Gastroesophageal sphincter (tissue), 4 donors: ENCODE results near the gene ANGEL2. TPM values are rescaled to one million over a fixed set of nuclear protein-coding genes. Genes with fewer than 3 reads are reported as not detected.
A peak's percentile ranks its signal among the peaks of the same experiment; 100 is the strongest.

Experiments used
- ATAC-seq: fragments of 150-250 bp; one replicate; pipeline ENCODE4 v1.9.1; 2016; ENCODE audit warnings: mild to moderate bottlenecking, moderate library complexity
- H3K27ac ChIP-seq, 4 donors: fragments of 200-600 bp; sonication (generic) in 3 of 4; 1 replicate in 3 of 4; 2 replicates in 1 of 4; pipeline ENCODE4 v1.5.1; 2016 to 2019
- H3K27me3 ChIP-seq: fragments of 200-600 bp; sonication (generic); one replicate; pipeline ENCODE4 v1.5.1; 2019
- H3K36me3 ChIP-seq, 2 donors: fragments of 200-600 bp; sonication (generic); one replicate each; pipeline ENCODE4 v1.5.1; 2019; ENCODE audit warnings: control low read depth in 1 of 2
- H3K4me1 ChIP-seq, 3 donors: fragments of 200-600 bp; sonication (generic); 1 replicate in 2 of 3; 2 replicates in 1 of 3; pipeline ENCODE4 v1.5.1; 2016 to 2019; ENCODE audit warnings: control low read depth in 2 of 3
- H3K4me3 ChIP-seq, 2 donors: fragments of 200-600 bp; sonication (generic); one replicate each; pipeline ENCODE4 v1.5.1; 2019; ENCODE audit warnings: mild to moderate bottlenecking in 1 of 2, moderate library complexity in 1 of 2
- H3K9me3 ChIP-seq, 3 donors: fragments of 200-600 bp; sonication (generic); one replicate each; pipeline ENCODE4 v1.5.1; 2017 to 2019; ENCODE audit warnings: control low read depth in 2 of 3
- CTCF ChIP-seq, 4 experiments: fragments of 200-600 bp in 2 of 4; fragments of 450-650 bp in 2 of 4; sonication (generic) in 1 of 4; IDR thresholded peaks; one replicate each; pipeline ENCODE4 v1.5.1; 2017 to 2019; ENCODE audit warnings: antibody characterized with exemption in 4 of 4, mild to moderate bottlenecking in 2 of 4, moderate library complexity in 2 of 4
- EP300 ChIP-seq: sonication (generic); formaldehyde crosslinking; IDR thresholded peaks from one replicate; pipeline ENCODE4 v1.6.1; 2017; ENCODE audit warnings: antibody characterized with exemption, mild to moderate bottlenecking
- POLR2A ChIP-seq, 2 donors: fragments of 450-650 bp; IDR thresholded peaks; one replicate each; pipeline ENCODE4 v1.6.1; 2017; ENCODE audit warnings: antibody characterized with exemption in 2 of 2, mild to moderate bottlenecking in 2 of 2, moderate library complexity in 1 of 2
- POLR2AphosphoS5 ChIP-seq: sonication (generic); formaldehyde crosslinking; IDR thresholded peaks from one replicate; pipeline ENCODE4 v1.6.1; 2017; ENCODE audit warnings: antibody characterized with exemption
- WGBS, 2 donors: methylation state at CpG; one replicate each; pipeline ENCODE4 v1.1.5; 2018; ENCODE audit warnings: low coverage in 1 of 2; 5-methylcytosine and 5-hydroxymethylcytosine counted together
- total RNA-seq, 4 donors: library from RNA; depleted of rRNA; stranded (reverse); fragments of >200 nt; gene quantifications; one replicate each; pipeline ENCODE4 v1.1.0, GENCODE V29; 2016

ANGEL2 gene
- total RNA-seq, result 10 to 100 TPM; 20.9 to 85.1 (median 39.0) TPM

- 0 to 1% methylated on average over 18 to 28 of the region's 66 CpGs for WGBS, 2 donors
- ATAC-seq, result peak; percentile 98
- Histone ChIP-seq H3K9me3 (no peaks in the 10 kb centered on the region), H3K4me1 (peaks cover 9 to 39% (median 14%) of the 10 kb centered on the region in 3 donors), H3K27me3 (no peaks in the 10 kb centered on the region), H3K4me3 (peak within 1 kb of the TSS; percentile 77 to 94), H3K36me3 (peaks cover 0 to 20% of the 10 kb centered on the region in 2 donors), H3K27ac (peak within 1 kb of the TSS; percentile 86 to 93 (median 90))
- TF ChIP-seq EP300, result no peak
- TF ChIP-seq POLR2AphosphoS5, result peak; percentile 25
- TF ChIP-seq POLR2A (IDR thresholded peaks at IDR 0.05), result peak; percentile 31 to 54
These were observed at the start of gene ANGEL2 for GRCh38 chr1:213015099-213016050. Gene ANGEL2, minus strand, starts transcription at chr1:213015867. Its CDS starts 196 bp downstream, at chr1:213015671.

- Histone ChIP-seq H3K4me1 (peaks cover 0 to 2% (median 0%) of the 10 kb centered on the region in 3 donors), H3K36me3 (no peaks in the 10 kb centered on the region), H3K9me3 (no peaks in the 10 kb centered on the region), H3K27me3 (no peaks in the 10 kb centered on the region), H3K27ac (no peak overlapping the region), H3K4me3 (no peak overlapping the region)
- TF ChIP-seq CTCF (IDR thresholded peaks at IDR 0.05), result no peak
- TF ChIP-seq POLR2AphosphoS5, result no peak
- no peak for TF ChIP-seq POLR2A (IDR thresholded peaks at IDR 0.05)
- TF ChIP-seq EP300, result no peak
- 89 to 100% methylated on average over 1 of the region's 1 CpG for WGBS, 2 donors
- ATAC-seq, result no peak
These were observed 45.6 kb upstream of the ANGEL2 start for GRCh38 chr1:213061263-213061662.

GRCh38 chr1:213060836-213061235, 45.2 kb upstream of the ANGEL2 start:
- 96 to 100% methylated on average over 2 of the region's 2 CpGs for WGBS, 2 donors
- ATAC-seq, result no peak
- no peak for TF ChIP-seq POLR2AphosphoS5
- no peak for TF ChIP-seq EP300
- no peak for TF ChIP-seq CTCF (IDR thresholded peaks at IDR 0.05)
- no peak for TF ChIP-seq POLR2A (IDR thresholded peaks at IDR 0.05)
- Histone ChIP-seq H3K4me3 (no peak overlapping the region), H3K4me1 (no peaks in the 10 kb centered on the region), H3K27me3 (no peaks in the 10 kb centered on the region), H3K36me3 (no peaks in the 10 kb centered on the region), H3K9me3 (no peaks in the 10 kb centered on the region), H3K27ac (no peak overlapping the region)

- WGBS, 2 donors, result 65 to 75% methylated on average over 3 to 4 of the region's 5 CpGs
- TF ChIP-seq POLR2AphosphoS5 (no peak), CTCF (IDR thresholded peaks at IDR 0.05) (no peak), POLR2A (IDR thresholded peaks at IDR 0.05) (no peak), EP300 (no peak)
- ATAC-seq, result no peak
These were observed 41.8 kb upstream of the ANGEL2 start for GRCh38 chr1:213057264-213058059.

GRCh38 chr1:213055767-213056166, 40.1 kb upstream of the ANGEL2 start:
- Histone ChIP-seq H3K27ac (no peak overlapping the region), H3K9me3 (no peaks in the 10 kb centered on the region), H3K27me3 (no peaks in the 10 kb centered on the region), H3K4me1 (peaks cover 3 to 21% (median 10%) of the 10 kb centered on the region in 3 donors), H3K36me3 (no peaks in the 10 kb centered on the region), H3K4me3 (no peak overlapping the region)
- TF ChIP-seq EP300 (no peak), POLR2A (IDR thresholded peaks at IDR 0.05) (no peak), CTCF (IDR thresholded peaks at IDR 0.05) (no peak), POLR2AphosphoS5 (no peak)
- no peak for ATAC-seq
- WGBS, 2 donors, result 85 to 89% methylated on average over 3 of the region's 3 CpGs

More at GRCh38 chr1:213057264-213058059, 41.8 kb upstream of the ANGEL2 start:
- Histone ChIP-seq H3K27ac (no peak overlapping the region), H3K36me3 (no peaks in the 10 kb centered on the region), H3K27me3 (no peaks in the 10 kb centered on the region), H3K4me3 (no peak overlapping the region), H3K4me1 (peaks cover 0 to 12% (median 2%) of the 10 kb centered on the region in 3 donors), H3K9me3 (no peaks in the 10 kb centered on the region)
